SK-N-SH treated with all-trans-retinoic acid at 6 μM for 48 hours (cell line): ENCODE measurements around the gene OR2A5.

Experiments used
- ARNTL ChIP-seq: fragments of 450-650 bp; formaldehyde crosslinking; IDR thresholded peaks from 2 replicates; pipeline ENCODE4 v1.5.0; 2020; ENCODE audit warnings: low read depth, mild to moderate bottlenecking, moderate library complexity, borderline replicate concordance
- BACH2 ChIP-seq: fragments of 250-450 bp; sonication (Bioruptor Pico); IDR thresholded peaks from 2 replicates; pipeline ENCODE4 v1.9.0; 2021; ENCODE audit warnings: mild to moderate bottlenecking, borderline replicate concordance
- GLIS3 ChIP-seq: fragments of 250-450 bp; sonication (Bioruptor Pico); IDR thresholded peaks from 2 replicates; pipeline ENCODE4 v1.5.0; 2020; ENCODE audit warnings: mild to moderate bottlenecking, moderate library complexity
- OSR1 ChIP-seq: fragments of 250-450 bp; sonication (Bioruptor Pico); IDR thresholded peaks from 2 replicates; pipeline ENCODE4 v1.8.0; 2022; ENCODE audit warnings: moderate library complexity, mild to moderate bottlenecking, inconsistent platforms
- PATZ1 ChIP-seq: fragments of 250-450 bp; sonication (Bioruptor Pico); IDR thresholded peaks from 2 replicates; pipeline ENCODE4 v1.8.0; 2020; ENCODE audit warnings: mild to moderate bottlenecking, moderate library complexity, borderline replicate concordance
- PPARA ChIP-seq: fragments of 250-450 bp; sonication (Bioruptor Pico); IDR thresholded peaks from 2 replicates; pipeline ENCODE4 v1.5.0; 2020; ENCODE audit warnings: mild to moderate bottlenecking, borderline replicate concordance
- RARB ChIP-seq: fragments of 250-450 bp; sonication (Bioruptor Pico); IDR thresholded peaks from 2 replicates; pipeline ENCODE4 v1.8.0; 2021; ENCODE audit warnings: mild to moderate bottlenecking, moderate library complexity
- SNAI2 ChIP-seq: fragments of 250-450 bp; sonication (Bioruptor Pico); IDR thresholded peaks from 2 replicates; pipeline ENCODE4 v1.5.0; 2020; ENCODE audit warnings: mild to moderate bottlenecking, moderate library complexity
- ZFP3 ChIP-seq: fragments of 250-450 bp; sonication (Bioruptor Pico); IDR thresholded peaks from 2 replicates; pipeline ENCODE4 v1.5.0; 2020; ENCODE audit warnings: mild to moderate bottlenecking, moderate library complexity
- ZNF565 ChIP-seq: fragments of 450-650 bp; formaldehyde crosslinking; conservative IDR thresholded peaks from 2 replicates; pipeline ENCODE4 v1.5.0; 2020; ENCODE audit warnings: low read depth, mild to moderate bottlenecking, moderate library complexity
- ZNF70 ChIP-seq: fragments of 450-650 bp; formaldehyde crosslinking; IDR thresholded peaks from 2 replicates; pipeline ENCODE4 v1.5.0; 2020; ENCODE audit warnings: mild to moderate bottlenecking, moderate library complexity
- TF ChIP-seq, protein P1 (sequence below): fragments of 250-450 bp; sonication (Bioruptor Pico); IDR thresholded peaks from 2 replicates; pipeline ENCODE4 v1.5.0; 2020; ENCODE audit warnings: mild to moderate bottlenecking, moderate library complexity

GRCh38 chr7:144006029-144006691, 42.6 kb upstream of the OR2A5 start:
- no peak for TF ChIP-seq OSR1 (CRISPR knock-in tag)
- TF ChIP-seq ARNTL = no peak
- TF ChIP-seq ZFP3 (CRISPR knock-in tag) = no peak
- TF ChIP-seq PATZ1 = no peak
- no peak for TF ChIP-seq GLIS3 (CRISPR knock-in tag)
- no peak for TF ChIP-seq SNAI2 (CRISPR knock-in tag)
- TF ChIP-seq, protein P1, sequence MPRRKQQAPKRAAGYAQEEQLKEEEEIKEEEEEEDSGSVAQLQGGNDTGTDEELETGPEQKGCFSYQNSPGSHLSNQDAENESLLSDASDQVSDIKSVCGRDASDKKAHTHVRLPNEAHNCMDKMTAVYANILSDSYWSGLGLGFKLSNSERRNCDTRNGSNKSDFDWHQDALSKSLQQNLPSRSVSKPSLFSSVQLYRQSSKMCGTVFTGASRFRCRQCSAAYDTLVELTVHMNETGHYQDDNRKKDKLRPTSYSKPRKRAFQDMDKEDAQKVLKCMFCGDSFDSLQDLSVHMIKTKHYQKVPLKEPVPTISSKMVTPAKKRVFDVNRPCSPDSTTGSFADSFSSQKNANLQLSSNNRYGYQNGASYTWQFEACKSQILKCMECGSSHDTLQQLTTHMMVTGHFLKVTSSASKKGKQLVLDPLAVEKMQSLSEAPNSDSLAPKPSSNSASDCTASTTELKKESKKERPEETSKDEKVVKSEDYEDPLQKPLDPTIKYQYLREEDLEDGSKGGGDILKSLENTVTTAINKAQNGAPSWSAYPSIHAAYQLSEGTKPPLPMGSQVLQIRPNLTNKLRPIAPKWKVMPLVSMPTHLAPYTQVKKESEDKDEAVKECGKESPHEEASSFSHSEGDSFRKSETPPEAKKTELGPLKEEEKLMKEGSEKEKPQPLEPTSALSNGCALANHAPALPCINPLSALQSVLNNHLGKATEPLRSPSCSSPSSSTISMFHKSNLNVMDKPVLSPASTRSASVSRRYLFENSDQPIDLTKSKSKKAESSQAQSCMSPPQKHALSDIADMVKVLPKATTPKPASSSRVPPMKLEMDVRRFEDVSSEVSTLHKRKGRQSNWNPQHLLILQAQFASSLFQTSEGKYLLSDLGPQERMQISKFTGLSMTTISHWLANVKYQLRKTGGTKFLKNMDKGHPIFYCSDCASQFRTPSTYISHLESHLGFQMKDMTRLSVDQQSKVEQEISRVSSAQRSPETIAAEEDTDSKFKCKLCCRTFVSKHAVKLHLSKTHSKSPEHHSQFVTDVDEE (CRISPR knock-in tag) = no peak
- TF ChIP-seq ZNF70 (CRISPR knock-in tag) = no peak
- no peak for TF ChIP-seq ZNF565 (CRISPR knock-in tag)
- TF ChIP-seq PPARA (CRISPR knock-in tag) = no peak
- no peak for TF ChIP-seq RARB (CRISPR knock-in tag)
- no peak for TF ChIP-seq BACH2 (CRISPR knock-in tag)
